ENCODE results near the gene ABTB2. TPM values are rescaled to one million over a fixed set of nuclear protein-coding genes. Genes with fewer than 3 reads are reported as not detected.

ABTB2 gene
- total RNA-seq, 4 donors from 2014 or later = 0.79 to 4.1 (median 3.7) TPM

GRCh38 chr11:34269694-34270245, 88.0 kb downstream of the ABTB2 start:
- WGBS, 2 donors = 88 to 94% methylated on average over 7 of the region's 7 CpGs
- H3K27ac ChIP-seq = no peak overlapping the region
- no peaks in the 10 kb centered on the region for H3K36me3 ChIP-seq
- peaks cover 0 to 13% (median 0%) of the 10 kb centered on the region in 4 donors for H3K27me3 ChIP-seq
- TF ChIP-seq CTCF (IDR thresholded peaks at IDR 0.05) (no peak), POLR2A (IDR thresholded peaks at IDR 0.05) (no peak)
- H3K9me3 ChIP-seq = no peaks in the 10 kb centered on the region
- intact Hi-C loops (cut with DNase I) = loop anchor here (10.0 kb wide), 1 partner anchor 75 kb away; no protein-coding TSS in a partner anchor
- H3K4me1 ChIP-seq = peaks cover 12 to 25% (median 16%) of the 10 kb centered on the region in 3 donors
- DNase-seq = no peak
- H3K4me3 ChIP-seq = no peak overlapping the region

- H3K36me3 ChIP-seq = no peaks in the 10 kb centered on the region
- 54 to 65% methylated on average over 6 of the region's 6 CpGs for WGBS, 2 donors
- H3K4me3 ChIP-seq = no peak overlapping the region
- no peak for DNase-seq
- H3K9me3 ChIP-seq = no peaks in the 10 kb centered on the region
- H3K27ac ChIP-seq = no peak overlapping the region
- peaks cover 0 to 13% (median 0%) of the 10 kb centered on the region in 4 donors for H3K27me3 ChIP-seq
- H3K4me1 ChIP-seq = peaks cover 7 to 18% (median 10%) of the 10 kb centered on the region in 3 donors
- TF ChIP-seq POLR2A (IDR thresholded peaks at IDR 0.05) (no peak), CTCF (IDR thresholded peaks at IDR 0.05) (no peak)
- intact Hi-C loops (cut with DNase I) = no loop called here
Measured at GRCh38 chr11:34268906-34269430, 88.8 kb downstream of the ABTB2 start.

GRCh38 chr11:34267417-34267816, 90.4 kb downstream of the ABTB2 start:
- WGBS, 2 donors = 43 to 66% methylated on average over 3 of the region's 3 CpGs
- H3K27ac ChIP-seq = peak overlapping the region in 2 of 4 donors; percentile 31 to 71
- intact Hi-C loops (cut with DNase I) = no loop called here

GRCh38 chr11:34267013-34267412, 90.8 kb downstream of the ABTB2 start:
- 28 to 38% methylated on average over 8 to 9 of the region's 11 CpGs for WGBS, 2 donors
- intact Hi-C loops (cut with DNase I) = no loop called here
- DNase-seq = no peak

More at GRCh38 chr11:34267417-34267816, 90.4 kb downstream of the ABTB2 start:
- no peak for DNase-seq
- no peaks in the 10 kb centered on the region for H3K36me3 ChIP-seq
- no peak for TF ChIP-seq CTCF (IDR thresholded peaks at IDR 0.05)
- TF ChIP-seq POLR2A (IDR thresholded peaks at IDR 0.05) = no peak
- H3K9me3 ChIP-seq = no peaks in the 10 kb centered on the region
- H3K27me3 ChIP-seq = peaks cover 0 to 13% (median 0%) of the 10 kb centered on the region in 4 donors
- peaks cover 7 to 29% (median 15%) of the 10 kb centered on the region in 3 donors for H3K4me1 ChIP-seq
- H3K4me3 ChIP-seq = no peak overlapping the region

More at GRCh38 chr11:34267013-34267412, 90.8 kb downstream of the ABTB2 start:
- H3K27ac ChIP-seq = peak overlapping the region in 2 of 4 donors; percentile 31 to 71
- H3K4me3 ChIP-seq = no peak overlapping the region
- H3K9me3 ChIP-seq = no peaks in the 10 kb centered on the region
- no peaks in the 10 kb centered on the region for H3K36me3 ChIP-seq
- H3K4me1 ChIP-seq = peaks cover 7 to 29% (median 15%) of the 10 kb centered on the region in 3 donors
- peaks cover 0 to 13% (median 0%) of the 10 kb centered on the region in 4 donors for H3K27me3 ChIP-seq
- TF ChIP-seq CTCF (IDR thresholded peaks at IDR 0.05) = no peak
- TF ChIP-seq POLR2A (IDR thresholded peaks at IDR 0.05) = no peak

Measured in esophagus squamous epithelium (tissue), 5 donors.